ENCODE results near the gene MYL10. TPM values are rescaled to one million over a fixed set of nuclear protein-coding genes. Genes with fewer than 3 reads are reported as not detected.

Gene MYL10
- total RNA-seq, 4 donors from 2014 or later = not detected

DNA sequence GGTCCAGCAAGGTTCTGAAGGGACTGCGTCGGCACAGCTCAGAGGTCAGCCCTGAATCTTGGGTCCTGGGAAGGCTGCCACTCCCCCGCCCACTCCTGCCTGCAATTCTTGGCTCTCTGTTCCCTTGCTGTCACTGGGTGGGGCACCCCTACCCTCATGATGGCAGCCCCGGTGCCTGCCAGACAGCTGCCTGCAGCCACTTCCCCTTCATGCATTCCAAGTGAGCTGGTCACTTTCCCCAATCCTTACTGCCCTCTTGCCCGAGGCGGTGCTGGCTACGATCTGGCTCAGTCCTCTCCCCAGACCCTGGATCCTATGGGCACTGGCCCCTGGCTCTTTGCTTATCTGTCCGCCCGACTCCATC lies 14.2 kb downstream of the MYL10 start:
- 45% methylated on average over 9 of the region's 9 CpGs; no CpG with 5 or more reads in 1 of the 2 donors for WGBS, 2 donors (ENCODE audit: low coverage in 1 of 2)
- Histone ChIP-seq H3K9me3 (no peaks in the 10 kb centered on the region), H3K27ac (no peak overlapping the region), H3K4me1 (peaks cover 0 to 6% (median 0%) of the 10 kb centered on the region in 4 donors), H3K27me3 (no peaks in the 10 kb centered on the region), H3K4me3 (no peak overlapping the region), H3K36me3 (no peaks in the 10 kb centered on the region)
- no peak for TF ChIP-seq CTCF (IDR thresholded peaks at IDR 0.05)
- no peak for TF ChIP-seq POLR2A (IDR thresholded peaks at IDR 0.05)
- no peak for TF ChIP-seq EP300 (IDR thresholded peaks at IDR 0.05; ENCODE audit: low read depth)
- no peak for TF ChIP-seq POLR2AphosphoS5 (IDR thresholded peaks at IDR 0.05)
- in situ Hi-C loops (cut with MboI; ENCODE audit: low pct_ligation_motif_present in 1 of 4, low pct_unique_long_range_greater_than_20kb in 1 of 4, low sequenced_read_pairs in 3 of 4) (no loop called here), intact Hi-C loops (cut with DNase I; ENCODE audit: low total_unique reads) (no loop called here)
- DNase-seq = peak; percentile 16

DNA sequence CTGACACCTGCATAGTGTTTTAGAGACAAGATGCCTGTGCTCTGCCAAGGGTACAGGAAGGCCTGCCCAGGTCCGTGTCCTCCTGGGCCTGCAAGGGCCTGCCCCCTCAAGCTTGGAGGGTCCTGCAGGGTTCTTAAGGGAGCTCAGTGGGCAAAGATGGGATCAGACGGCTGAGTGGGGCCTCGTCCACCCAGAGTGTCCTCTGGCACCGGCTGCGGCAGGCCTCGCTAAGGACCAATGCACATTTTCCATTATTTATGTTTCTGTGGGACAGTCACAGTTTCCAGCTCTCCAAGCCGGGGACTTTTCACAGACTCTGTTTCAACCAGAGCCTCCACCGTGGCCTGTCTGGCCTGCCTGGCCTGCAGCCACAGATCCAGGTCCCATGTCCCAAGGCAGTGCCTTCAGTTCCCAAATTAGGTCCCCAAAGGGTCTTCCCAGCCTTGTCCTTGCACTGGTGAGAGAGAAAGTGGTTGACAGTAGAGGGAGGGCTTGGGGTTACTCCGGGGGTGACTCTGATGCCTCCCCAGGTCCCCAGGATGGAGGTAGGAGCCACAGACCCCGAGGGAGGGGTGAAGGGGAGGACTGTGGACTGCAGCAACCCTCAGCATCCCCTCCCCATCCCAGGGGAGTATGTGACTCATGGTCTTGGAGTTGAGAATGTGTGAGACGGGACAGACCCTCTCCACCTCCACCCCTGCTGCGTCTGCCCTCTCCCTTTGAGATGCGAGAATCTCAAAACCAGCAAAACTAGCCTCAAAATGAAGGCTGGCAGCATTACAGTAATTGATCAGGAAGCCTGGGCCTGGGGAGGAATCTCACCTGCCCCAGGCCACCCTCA lies 14.8 kb downstream of the MYL10 start:
- in situ Hi-C loops (cut with MboI; ENCODE audit: low pct_ligation_motif_present in 1 of 4, low pct_unique_long_range_greater_than_20kb in 1 of 4, low sequenced_read_pairs in 3 of 4) (no loop called here), intact Hi-C loops (cut with DNase I; ENCODE audit: low total_unique reads) (no loop called here)
- no peak for TF ChIP-seq CTCF (IDR thresholded peaks at IDR 0.05)
- TF ChIP-seq POLR2A (IDR thresholded peaks at IDR 0.05) = no peak
- TF ChIP-seq POLR2AphosphoS5 (IDR thresholded peaks at IDR 0.05) = no peak
- no peak for TF ChIP-seq EP300 (IDR thresholded peaks at IDR 0.05; ENCODE audit: low read depth)
- 45 to 79% methylated on average over 2 to 13 of the region's 13 CpGs for WGBS, 2 donors (ENCODE audit: low coverage in 1 of 2)
- Histone ChIP-seq H3K27ac (no peak overlapping the region), H3K4me3 (no peak overlapping the region), H3K27me3 (no peaks in the 10 kb centered on the region), H3K4me1 (peaks cover 0 to 6% (median under 1%) of the 10 kb centered on the region in 4 donors), H3K9me3 (no peaks in the 10 kb centered on the region), H3K36me3 (no peaks in the 10 kb centered on the region)
- no peak for DNase-seq

DNA sequence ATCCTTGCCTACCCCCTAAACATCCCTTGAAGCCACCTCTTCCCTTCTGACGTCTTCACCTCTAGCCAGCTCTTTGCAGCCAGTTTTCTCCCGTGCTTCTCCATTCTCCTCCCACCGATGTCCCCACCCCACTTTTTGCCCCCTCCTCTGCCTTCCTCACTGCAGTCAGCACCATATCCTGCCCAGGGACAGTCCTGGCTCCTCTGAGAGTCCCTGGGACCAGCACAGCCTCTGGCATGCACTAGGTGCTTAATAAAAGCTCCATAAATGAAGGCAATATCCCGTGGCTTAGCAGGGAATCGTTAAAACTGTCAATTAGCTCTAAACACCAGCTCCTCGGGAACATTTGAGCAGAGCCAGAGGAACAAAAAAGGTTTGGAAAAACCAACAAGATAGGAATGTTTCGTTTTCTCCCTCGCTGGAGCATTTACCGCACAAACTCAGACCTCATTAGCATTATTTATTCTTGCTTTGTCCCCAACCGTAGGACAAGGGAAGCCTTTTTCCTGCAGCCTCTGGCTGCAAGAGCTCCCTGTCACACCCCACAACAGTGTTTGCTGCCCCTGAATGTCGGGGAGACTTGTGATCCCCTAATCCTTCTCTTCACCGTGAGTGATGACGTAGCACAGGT lies 16.1 kb downstream of the MYL10 start:
- no peak overlapping the region for H3K27ac ChIP-seq
- TF ChIP-seq EP300 (IDR thresholded peaks at IDR 0.05; ENCODE audit: low read depth) = no peak
- no peak for TF ChIP-seq POLR2A (IDR thresholded peaks at IDR 0.05)
- TF ChIP-seq CTCF (IDR thresholded peaks at IDR 0.05) = no peak
- TF ChIP-seq POLR2AphosphoS5 (IDR thresholded peaks at IDR 0.05) = no peak
- in situ Hi-C loops (cut with MboI; ENCODE audit: low pct_ligation_motif_present in 1 of 4, low pct_unique_long_range_greater_than_20kb in 1 of 4, low sequenced_read_pairs in 3 of 4) (no loop called here), intact Hi-C loops (cut with DNase I; ENCODE audit: low total_unique reads) (no loop called here)
- H3K9me3 ChIP-seq = no peaks in the 10 kb centered on the region
- peaks cover 0 to 10% (median 4%) of the 10 kb centered on the region in 4 donors for H3K4me1 ChIP-seq
- no peak overlapping the region for H3K4me3 ChIP-seq
- no peaks in the 10 kb centered on the region for H3K27me3 ChIP-seq
- 53 to 76% methylated on average over 8 to 13 of the region's 13 CpGs for WGBS, 2 donors (ENCODE audit: low coverage in 1 of 2)
- DNase-seq = no peak
- no peaks in the 10 kb centered on the region for H3K36me3 ChIP-seq

DNA sequence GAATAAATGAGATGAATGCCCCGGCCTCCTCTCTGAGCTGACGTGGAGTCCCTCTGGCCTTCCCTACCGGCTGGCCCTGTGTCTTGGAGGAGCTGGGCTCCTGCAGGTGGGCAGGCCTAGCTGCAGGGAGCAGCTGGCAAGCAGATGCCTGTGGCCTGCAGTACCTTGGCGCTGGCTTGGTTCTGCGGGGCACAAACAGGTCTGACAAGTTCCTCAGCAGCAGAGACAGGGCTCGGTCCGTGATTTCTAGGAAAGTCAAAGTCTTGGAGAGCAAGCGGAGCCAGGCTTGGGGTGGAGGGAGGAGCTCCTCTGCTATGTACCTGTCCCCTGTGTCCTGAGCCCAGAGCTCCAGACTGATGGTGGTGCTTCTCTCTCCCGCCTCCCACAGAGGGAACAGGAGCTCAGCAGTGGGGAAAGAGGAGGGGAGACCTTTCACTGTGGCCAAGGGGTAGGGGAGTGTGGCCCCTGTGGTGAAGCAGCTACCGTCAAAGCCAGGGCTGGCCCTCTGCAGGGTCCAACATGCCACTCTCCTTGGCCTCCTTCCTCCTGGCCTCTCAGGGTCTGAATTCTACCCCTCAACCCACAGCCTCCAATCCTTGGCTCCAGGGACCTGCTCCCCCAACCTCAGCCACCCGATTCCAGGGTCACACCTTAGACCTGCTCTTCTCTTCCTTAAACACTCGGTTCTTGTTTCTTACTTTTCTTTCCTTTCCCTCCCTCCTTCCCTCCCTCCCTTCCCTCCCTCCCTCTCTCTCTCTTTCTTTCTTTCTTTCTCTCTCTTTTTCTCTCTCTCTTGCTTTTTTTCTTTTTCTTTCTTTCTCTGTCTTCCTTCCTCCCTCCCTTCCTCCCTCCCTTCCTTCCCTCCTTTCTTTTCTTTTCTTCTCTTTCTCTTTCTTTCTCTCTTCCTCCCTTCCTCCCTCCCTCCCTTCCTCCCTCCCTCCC lies 20.1 kb downstream of the MYL10 start:
- no peaks in the 10 kb centered on the region for H3K36me3 ChIP-seq
- H3K27me3 ChIP-seq = no peaks in the 10 kb centered on the region
- peaks cover 0 to 5% (median 3%) of the 10 kb centered on the region in 4 donors for H3K4me1 ChIP-seq
- 15 to 58% methylated on average over 2 to 12 of the region's 12 CpGs for WGBS, 2 donors (ENCODE audit: low coverage in 1 of 2)
- no peaks in the 10 kb centered on the region for H3K9me3 ChIP-seq
- H3K4me3 ChIP-seq = no peak overlapping the region
- H3K27ac ChIP-seq = no peak overlapping the region
- TF ChIP-seq CTCF (IDR thresholded peaks at IDR 0.05) (no peak), POLR2AphosphoS5 (IDR thresholded peaks at IDR 0.05) (no peak), EP300 (IDR thresholded peaks at IDR 0.05; ENCODE audit: low read depth) (no peak)
- in situ Hi-C loops (cut with MboI; ENCODE audit: low pct_ligation_motif_present in 1 of 4, low pct_unique_long_range_greater_than_20kb in 1 of 4, low sequenced_read_pairs in 3 of 4) = no loop called here
- intact Hi-C loops (cut with DNase I; ENCODE audit: low total_unique reads) = no loop called here
- DNase-seq = peak; percentile 78

Data from transverse colon (tissue), 4 donors.